A549 (cell line): Measurements from ENCODE around the gene NHSL2. TPM values are rescaled to one million over a fixed set of nuclear protein-coding genes. Genes with fewer than 3 reads are reported as not detected.

Experiments
- ATAC-seq, 2 experiments: fragments of 200-7000 bp in 1 of 2; fragments of >200 bp in 1 of 2; cut with Nextera tagmentation in 1 of 2; cut with Tn5 transposase in 1 of 2; 3 replicates each; pipeline versions ENCODE4 v1.8.0 to v1.9.1; 2018 to 2020; ENCODE audit warnings: mild to moderate bottlenecking in 1 of 2, moderate library complexity in 1 of 2
- CTCF ChIA-PET: fragments of 300-600 bp; sonication (Branson Sonifier 250); formaldehyde crosslinking; extraction: SDS; loops from one replicate; lab custom pipeline; 2021; ENCODE audit warnings: antibody characterized with exemption, inconsistent platforms; lab: Yijun Ruan, JAX
- POLR2A ChIA-PET: fragments of 350-600 bp; formaldehyde crosslinking; extraction: SDS; loops from one replicate; lab custom pipeline; 2021; ENCODE audit warnings: antibody characterized with exemption, inconsistent platforms; lab: Yijun Ruan, JAX
- DNase-seq, 2 experiments: peaks; one replicate each; pipeline versions ENCODE4 v3.0.0 to v3.0.0-alpha.2; 2011 to 2016; ENCODE audit warnings: low read depth in 1 of 2, low spot score in 1 of 2
- FAIRE-seq: peaks from 2 replicates; lab custom pipeline; 2011; peaks lifted over from hg19 to GRCh38; lab: Jason Lieb, UNC
- H3K27ac ChIP-seq, 2 experiments: fragments of >200 bp; sonication (Bioruptor Twin); formaldehyde crosslinking; 3 replicates each; pipeline ENCODE4 v1.5.1; 2016 to 2017
- H3K4me1 ChIP-seq: fragments of >200 bp; sonication (Bioruptor Twin); formaldehyde crosslinking; 3 replicates; pipeline ENCODE4 v1.6.1; 2016
- H3K4me2 ChIP-seq: fragments of >200 bp; sonication (Bioruptor Twin); formaldehyde crosslinking; 3 replicates; pipeline ENCODE4 v1.6.1; 2016
- H3K4me3 ChIP-seq: fragments of >200 bp; sonication (Bioruptor Twin); formaldehyde crosslinking; 3 replicates; pipeline ENCODE4 v1.5.1; 2016
- H3K9me3 ChIP-seq: fragments of >200 bp; sonication (Bioruptor Twin); formaldehyde crosslinking; 3 replicates; pipeline ENCODE4 v1.6.1; 2016
- BHLHE40 ChIP-seq: IDR thresholded peaks from 2 replicates; pipeline ENCODE4 v1.6.1; 2012; ENCODE audit warnings: low read depth, low read length, inconsistent platforms
- CHD2 ChIP-seq: fragments of 150-350 bp; IDR thresholded peaks from 2 replicates; pipeline ENCODE4 v1.6.1; 2014; ENCODE audit warnings: low read length; ENCODE audit not compliant: partially characterized antibody
- CTCF ChIP-seq: fragments of >200 bp; sonication (Bioruptor Twin); formaldehyde crosslinking; IDR thresholded peaks from 3 replicates; pipeline ENCODE4 v1.5.1; 2016
- E2F6 ChIP-seq: IDR thresholded peaks from 2 replicates; pipeline ENCODE4 v1.6.1; 2012; ENCODE audit warnings: low read depth, borderline replicate concordance
- ELK1 ChIP-seq: fragments of 150-350 bp; IDR thresholded peaks from 2 replicates; pipeline ENCODE4 v1.6.1; 2014; ENCODE audit warnings: low read depth, mild to moderate bottlenecking, low read length
- ESRRA ChIP-seq: fragments of 150-350 bp; IDR thresholded peaks from 2 replicates; pipeline ENCODE4 v1.6.1; 2014; ENCODE audit warnings: mild to moderate bottlenecking, low read length, borderline replicate concordance
- FOSL2 ChIP-seq, 2 experiments: fragments of 450-650 bp in 1 of 2; fragments of >200 bp in 1 of 2; sonication (Bioruptor Twin) in 1 of 2; formaldehyde crosslinking; IDR thresholded peaks; 2 replicates each; pipeline versions ENCODE4 v1.5.0 to v1.6.1; 2016 to 2020; ENCODE audit warnings: mild to moderate bottlenecking in 1 of 2, moderate library complexity in 1 of 2
- FOXS1 ChIP-seq: fragments of 250-450 bp; sonication (Bioruptor Pico); IDR thresholded peaks from 2 replicates; pipeline ENCODE4 v1.5.0; 2020; ENCODE audit warnings: mild to moderate bottlenecking, moderate library complexity
- HDAC2 ChIP-seq: fragments of 200-600 bp; sonication (generic); IDR thresholded peaks from 2 replicates; pipeline ENCODE4 v1.6.1; 2016
- HES2 ChIP-seq: fragments of >200 bp; sonication (Bioruptor Twin); formaldehyde crosslinking; IDR thresholded peaks from 2 replicates; pipeline ENCODE4 v1.6.1; 2016
- JUNB ChIP-seq: fragments of >200 bp; sonication (Bioruptor Twin); formaldehyde crosslinking; IDR thresholded peaks from 2 replicates; pipeline ENCODE4 v1.6.1; 2016
- MAZ ChIP-seq: fragments of 150-350 bp; IDR thresholded peaks from 2 replicates; pipeline ENCODE4 v1.6.1; 2014; ENCODE audit warnings: antibody characterized with exemption, low read depth, low read length, borderline replicate concordance
- MYC ChIP-seq: IDR thresholded peaks from 2 replicates; pipeline ENCODE4 v1.6.1; 2012; ENCODE audit warnings: mild to moderate bottlenecking, inconsistent platforms, low read length, improper control_type of control experiment, borderline replicate concordance
- NR3C1 ChIP-seq: fragments of >200 bp; sonication (Bioruptor Twin); formaldehyde crosslinking; IDR thresholded peaks from 3 replicates; pipeline ENCODE4 v1.6.1; 2017
- PHF8 ChIP-seq: fragments of 200-600 bp; sonication (generic); IDR thresholded peaks from 2 replicates; pipeline ENCODE4 v1.6.1; 2016; ENCODE audit warnings: low read depth, mild to moderate bottlenecking, antibody characterized with exemption, moderate library complexity, borderline replicate concordance
- RAD21 ChIP-seq, 2 experiments: fragments of >200 bp in 1 of 2; sonication (Bioruptor Twin) in 1 of 2; formaldehyde crosslinking in 1 of 2; IDR thresholded peaks in 1 of 2; conservative IDR thresholded peaks in 1 of 2; 2 replicates in 1 of 2; 3 replicates in 1 of 2; pipeline ENCODE4 v1.6.1; 2012 to 2018; ENCODE audit warnings: inconsistent platforms in 1 of 2
- RARB ChIP-seq: fragments of 250-450 bp; sonication (Bioruptor Pico); IDR thresholded peaks from 2 replicates; pipeline ENCODE4 v1.8.0; 2021; ENCODE audit warnings: mild to moderate bottlenecking, moderate library complexity
- RCOR1 ChIP-seq: fragments of 150-350 bp; IDR thresholded peaks from 2 replicates; pipeline ENCODE4 v1.6.1; 2014; ENCODE audit warnings: antibody characterized with exemption, low read length, low read depth
- REST ChIP-seq: fragments of 200-600 bp; sonication (generic); IDR thresholded peaks from 2 replicates; pipeline ENCODE4 v1.6.1; 2016; ENCODE audit warnings: antibody characterized with exemption, mild to moderate bottlenecking, moderate library complexity
- RNF2 ChIP-seq: fragments of 200-600 bp; sonication (generic); IDR thresholded peaks from 2 replicates; pipeline ENCODE4 v1.6.1; 2016; ENCODE audit warnings: low read depth, mild to moderate bottlenecking, antibody characterized with exemption, moderate library complexity, borderline replicate concordance
- SMC3 ChIP-seq: fragments of >200 bp; sonication (Bioruptor Twin); formaldehyde crosslinking; IDR thresholded peaks from 3 replicates; pipeline ENCODE4 v1.6.1; 2018; ENCODE audit warnings: inconsistent platforms
- TP53 ChIP-seq: fragments of 250-450 bp; sonication (Bioruptor Pico); IDR thresholded peaks from 2 replicates; pipeline ENCODE4 v1.5.0; 2021; ENCODE audit warnings: mild to moderate bottlenecking, moderate library complexity
- ZSCAN20 ChIP-seq: fragments of 250-450 bp; sonication (Bioruptor Pico); IDR thresholded peaks from 2 replicates; pipeline ENCODE4 v1.8.0; 2022; ENCODE audit warnings: mild to moderate bottlenecking, moderate library complexity
- WGBS: methylation state at CpG from one replicate; pipeline ENCODE4 v1.1.6; 2017; ENCODE audit errors: missing lambda C conversion rate; 5-methylcytosine and 5-hydroxymethylcytosine counted together
- polyA plus RNA-seq, 4 experiments: library from polyadenylated mRNA; depleted of rRNA in 3 of 4; stranded (reverse); fragments of >200 nt; fragmentation: RNase III in 1 of 4; extraction: RNeasy Plus Mini Kit Qiagen cat#74134 plus additional on column Dnase treatment in 1 of 4; gene quantifications; 2 replicates in 3 of 4; 3 replicates in 1 of 4; pipeline ENCODE4 v1.2.3, GENCODE V29; 2011 to 2017
- TF ChIP-seq, protein P1 (sequence below): fragments of >200 bp; sonication (Bioruptor Twin); formaldehyde crosslinking; IDR thresholded peaks from 3 replicates; pipeline ENCODE4 v1.6.1; 2016
- TF ChIP-seq, protein P2 (sequence below): fragments of 250-450 bp; sonication (Bioruptor Pico); IDR thresholded peaks from 2 replicates; pipeline ENCODE4 v1.5.0; 2020; ENCODE audit warnings: low read depth, mild to moderate bottlenecking, moderate library complexity

Gene NHSL2
- polyA plus RNA-seq, 2 of the 4 experiments (the other 2 are of a cell fraction): 0.26 to 0.48 TPM

DNA sequence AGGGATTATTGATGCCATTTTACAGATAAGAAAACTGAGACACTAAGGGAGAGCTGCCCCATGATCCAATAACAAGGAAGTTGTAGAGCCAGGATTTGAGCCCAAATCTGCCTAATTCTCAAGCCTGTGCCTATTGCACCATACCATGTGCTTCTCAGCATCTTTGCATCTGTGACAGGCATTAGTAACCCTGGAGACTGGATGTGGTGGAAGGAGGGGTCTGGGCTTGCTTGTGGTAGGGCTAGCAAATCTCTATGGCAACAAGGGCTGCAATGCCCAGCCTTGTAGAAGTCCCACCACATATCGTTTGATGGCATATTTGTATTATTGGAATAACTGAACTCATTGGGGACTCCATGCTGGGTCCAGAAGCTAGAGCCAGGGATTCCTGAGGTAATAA is 163.0 kb downstream of the NHSL2 start:
- DNase-seq (no peak), ATAC-seq (no peak), FAIRE-seq (no peak)
- POLR2A ChIA-PET: no interaction called here
- Histone ChIP-seq H3K4me2 (no peak overlapping the region), H3K27ac (no peak overlapping the region), H3K4me1 (no peaks in the 10 kb centered on the region), H3K9me3 (no peaks in the 10 kb centered on the region), H3K4me3 (no peak overlapping the region)
- no peak for TF ChIP-seq MYC
- TF ChIP-seq, protein P1, sequence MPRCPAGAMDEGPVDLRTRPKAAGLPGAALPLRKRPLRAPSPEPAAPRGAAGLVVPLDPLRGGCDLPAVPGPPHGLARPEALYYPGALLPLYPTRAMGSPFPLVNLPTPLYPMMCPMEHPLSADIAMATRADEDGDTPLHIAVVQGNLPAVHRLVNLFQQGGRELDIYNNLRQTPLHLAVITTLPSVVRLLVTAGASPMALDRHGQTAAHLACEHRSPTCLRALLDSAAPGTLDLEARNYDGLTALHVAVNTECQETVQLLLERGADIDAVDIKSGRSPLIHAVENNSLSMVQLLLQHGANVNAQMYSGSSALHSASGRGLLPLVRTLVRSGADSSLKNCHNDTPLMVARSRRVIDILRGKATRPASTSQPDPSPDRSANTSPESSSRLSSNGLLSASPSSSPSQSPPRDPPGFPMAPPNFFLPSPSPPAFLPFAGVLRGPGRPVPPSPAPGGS: no peak
- TF ChIP-seq FOXS1 (CRISPR knock-in tag): no peak
- no peak for TF ChIP-seq HDAC2
- TF ChIP-seq JUNB: no peak
- TF ChIP-seq E2F6: no peak
- TF ChIP-seq NR3C1: no peak
- TF ChIP-seq CHD2: no peak
- TF ChIP-seq TP53 (CRISPR knock-in tag): no peak
- no peak for TF ChIP-seq RAD21 (conservative IDR thresholded peaks at IDR 0.05 in 1 of 2, IDR thresholded peaks at IDR 0.05 in 1 of 2)
- no peak for TF ChIP-seq MAZ
- no peak for TF ChIP-seq CTCF
- no peak for TF ChIP-seq RARB
- no peak for TF ChIP-seq ZSCAN20
- no peak for TF ChIP-seq SMC3
- no peak for TF ChIP-seq FOSL2 (IDR thresholded peaks at IDR 0.05)
- no peak for TF ChIP-seq FOSL2 (CRISPR knock-in tag; IDR thresholded peaks at IDR 0.05)
- no peak for TF ChIP-seq RNF2
- TF ChIP-seq PHF8: no peak
- TF ChIP-seq HES2: no peak
- no peak for TF ChIP-seq BHLHE40
- 42% methylated on average over 1 of the region's 1 CpG for WGBS
- CTCF ChIA-PET: interaction anchor here (1.4 kb wide), 1 partner anchor 53 kb away, joined by 5 read pairs; no protein-coding TSS in a partner anchor

DNA sequence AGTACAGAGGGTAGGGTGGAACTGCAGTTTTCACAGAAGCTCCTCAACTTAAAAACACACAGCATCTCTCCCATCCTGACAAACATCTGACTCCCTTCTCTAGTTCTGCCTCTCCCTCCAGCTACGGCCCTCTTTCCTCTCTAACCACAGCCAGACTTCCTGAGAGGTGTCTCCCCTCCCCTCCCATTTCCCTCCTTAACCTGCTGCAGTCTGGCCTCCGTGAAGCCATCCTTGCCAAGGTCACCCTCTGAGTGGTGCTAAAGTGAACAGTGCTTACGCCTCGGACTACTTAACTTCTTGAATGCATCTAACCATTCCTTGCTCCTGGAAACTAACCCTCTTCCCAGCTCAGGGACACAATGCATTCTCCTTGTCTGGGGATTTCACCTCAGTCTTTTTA is 167.8 kb downstream of the NHSL2 start:
- 90% methylated on average over 3 of the region's 4 CpGs for WGBS

More for the DNA sequence above, 167.8 kb downstream of the NHSL2 start:
- no peak for DNase-seq
- TF ChIP-seq ESRRA (no peak), FOXS1 (CRISPR knock-in tag) (no peak), ELK1 (no peak), RCOR1 (no peak), REST (no peak), TP53 (CRISPR knock-in tag) (no peak)
- TF ChIP-seq, protein P2, sequence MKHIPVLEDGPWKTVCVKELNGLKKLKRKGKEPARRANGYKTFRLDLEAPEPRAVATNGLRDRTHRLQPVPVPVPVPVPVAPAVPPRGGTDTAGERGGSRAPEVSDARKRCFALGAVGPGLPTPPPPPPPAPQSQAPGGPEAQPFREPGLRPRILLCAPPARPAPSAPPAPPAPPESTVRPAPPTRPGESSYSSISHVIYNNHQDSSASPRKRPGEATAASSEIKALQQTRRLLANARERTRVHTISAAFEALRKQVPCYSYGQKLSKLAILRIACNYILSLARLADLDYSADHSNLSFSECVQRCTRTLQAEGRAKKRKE (CRISPR knock-in tag): no peak
- TF ChIP-seq, all 56 proteins: peak for 0
- Histone ChIP-seq H3K4me2 (no peak overlapping the region), H3K27ac (no peak overlapping the region), H3K4me1 (no peaks in the 10 kb centered on the region), H3K9me3 (no peaks in the 10 kb centered on the region), H3K4me3 (no peak overlapping the region)
- POLR2A ChIA-PET: no interaction called here
- ATAC-seq (no peak), FAIRE-seq (no peak)
- CTCF ChIA-PET: interaction anchor here (1.2 kb wide), 1 partner anchor 60 kb away, joined by 3 read pairs; no protein-coding TSS in a partner anchor
